GM21825 (cell line): ENCODE results near the gene TTC21A.

Experiments
- ATAC-seq: cut with Tn5 transposase; IDR thresholded peaks from one replicate; pipeline ENCODE4 v1.9.1; 2021; ENCODE audit warnings: mild to moderate bottlenecking, moderate library complexity; ENCODE audit not compliant: unreplicated experiment

Gene TTC21A

DNA sequence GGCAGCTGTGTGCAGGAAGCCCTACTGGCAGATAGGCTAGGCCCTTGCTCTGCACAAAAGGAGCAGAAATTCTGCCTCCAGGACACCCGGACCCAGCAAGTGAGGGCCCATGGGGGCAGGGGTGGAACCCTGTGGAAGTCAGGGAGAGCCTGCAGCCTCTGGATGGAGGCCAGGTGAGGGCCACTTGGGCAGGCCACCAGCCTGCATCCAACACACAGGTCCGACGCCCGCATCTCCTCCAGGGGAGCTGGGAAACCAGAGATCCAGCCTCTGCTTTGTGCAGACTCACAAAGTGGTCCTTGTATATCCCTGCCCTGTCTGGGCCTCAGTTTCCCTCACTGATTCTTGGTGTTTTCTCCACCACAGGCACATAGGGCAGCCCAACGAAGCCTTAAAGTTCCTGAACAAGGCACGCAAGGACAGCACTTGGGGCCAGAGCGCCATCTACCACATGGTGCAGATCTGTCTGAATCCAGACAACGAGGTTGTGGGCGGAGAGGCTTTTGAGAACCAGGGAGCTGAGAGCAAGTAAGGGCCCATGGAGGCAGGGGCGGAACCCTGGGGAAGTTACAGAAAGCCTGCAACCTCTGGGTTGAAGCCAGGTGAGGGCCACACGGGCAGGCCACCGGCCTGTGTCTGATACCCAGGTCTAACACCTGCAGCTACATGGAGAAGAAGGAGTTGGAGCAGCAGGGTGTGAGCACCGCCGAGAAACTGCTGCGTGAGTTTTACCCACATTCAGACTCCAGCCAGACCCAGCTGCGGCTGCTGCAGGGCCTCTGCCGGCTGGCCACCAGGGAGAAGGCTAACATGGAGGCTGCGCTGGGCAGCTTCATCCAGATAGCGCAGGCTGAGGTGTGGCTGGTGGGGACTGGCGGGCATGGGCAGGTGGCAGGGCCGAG lies 29.3 kb downstream of the TTC21A start:
- ATAC-seq = no peak

GRCh38 chr3:39137435-39137936 lies 30.0 kb downstream of the TTC21A start:
- no peak for ATAC-seq

DNA sequence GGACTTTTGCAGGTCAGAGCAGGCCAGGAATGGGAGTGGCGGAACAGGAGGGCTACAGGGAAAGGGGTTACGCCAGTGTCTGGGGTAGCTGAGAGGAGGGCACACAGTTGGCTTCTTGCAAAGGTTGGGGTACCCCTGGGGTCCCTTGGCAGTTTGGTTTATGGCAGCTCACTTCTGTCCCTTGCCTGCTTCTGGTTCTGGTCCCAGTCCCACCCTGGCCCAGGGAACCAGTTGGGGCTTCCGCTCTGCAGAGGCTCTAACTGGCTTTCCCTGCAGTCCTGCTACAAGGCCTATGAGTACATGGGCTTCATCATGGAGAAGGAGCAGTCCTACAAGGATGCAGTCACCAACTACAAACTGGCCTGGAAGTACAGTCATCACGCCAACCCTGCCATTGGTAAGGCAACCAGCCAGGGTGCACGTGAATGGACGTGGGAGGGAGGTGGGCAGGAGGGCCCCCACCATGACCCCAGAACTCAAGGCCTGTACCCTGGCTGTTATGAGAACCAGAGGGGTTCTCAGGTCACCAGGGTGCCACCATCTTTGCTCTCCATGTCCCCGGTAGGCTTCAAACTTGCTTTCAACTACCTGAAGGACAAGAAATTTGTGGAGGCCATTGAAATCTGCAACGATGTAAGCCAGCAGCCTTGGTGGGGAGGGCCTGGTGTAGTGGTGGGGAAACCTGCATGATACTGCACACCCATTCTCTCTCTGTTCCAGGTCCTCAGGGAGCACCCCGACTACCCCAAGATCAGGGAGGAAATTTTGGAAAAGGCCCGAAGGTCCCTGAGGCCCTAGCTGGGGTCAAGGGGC lies 30.7 kb downstream of the TTC21A start:
- ATAC-seq = no peak

GRCh38 chr3:39138804-39139415 lies 31.4 kb downstream of the TTC21A start:
- no peak for ATAC-seq

- ATAC-seq = no peak
Observed at GRCh38 chr3:39139442-39139841, 32.0 kb downstream of the TTC21A start.

DNA sequence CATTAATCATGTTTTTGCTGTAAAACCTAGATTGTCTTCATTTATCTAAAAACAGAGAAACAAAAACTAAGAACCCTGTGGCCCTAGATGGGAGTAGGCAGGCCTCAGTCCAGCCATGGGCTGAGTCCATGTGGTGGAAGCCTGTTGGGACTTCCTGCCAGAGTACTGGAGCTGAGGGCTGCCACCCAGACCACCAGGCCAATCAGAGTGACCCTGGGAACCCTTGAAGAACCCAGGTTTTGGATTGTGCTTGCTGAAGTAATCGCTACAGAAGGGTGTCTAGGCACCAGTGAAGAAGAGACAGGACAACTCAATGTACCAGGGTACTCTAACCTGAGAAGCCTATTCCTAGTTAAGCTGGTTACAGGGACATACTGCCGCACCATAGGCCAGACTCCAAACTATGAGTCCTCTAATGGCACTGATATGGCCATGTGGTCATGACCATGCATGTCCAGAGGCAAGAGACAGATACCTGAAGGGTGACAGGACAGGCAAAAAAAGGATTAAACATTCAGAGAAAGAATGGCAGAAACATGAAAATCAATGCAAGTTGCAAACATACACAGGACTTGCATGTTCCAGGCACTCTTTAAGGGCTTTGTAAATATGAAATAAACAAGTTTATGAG lies 33.0 kb downstream of the TTC21A start:
- no peak for ATAC-seq

GRCh38 chr3:39141171-39141995 lies 33.9 kb downstream of the TTC21A start:
- no peak for ATAC-seq

- ATAC-seq = no peak
Observed at GRCh38 chr3:39142067-39142466, 34.6 kb downstream of the TTC21A start.

DNA sequence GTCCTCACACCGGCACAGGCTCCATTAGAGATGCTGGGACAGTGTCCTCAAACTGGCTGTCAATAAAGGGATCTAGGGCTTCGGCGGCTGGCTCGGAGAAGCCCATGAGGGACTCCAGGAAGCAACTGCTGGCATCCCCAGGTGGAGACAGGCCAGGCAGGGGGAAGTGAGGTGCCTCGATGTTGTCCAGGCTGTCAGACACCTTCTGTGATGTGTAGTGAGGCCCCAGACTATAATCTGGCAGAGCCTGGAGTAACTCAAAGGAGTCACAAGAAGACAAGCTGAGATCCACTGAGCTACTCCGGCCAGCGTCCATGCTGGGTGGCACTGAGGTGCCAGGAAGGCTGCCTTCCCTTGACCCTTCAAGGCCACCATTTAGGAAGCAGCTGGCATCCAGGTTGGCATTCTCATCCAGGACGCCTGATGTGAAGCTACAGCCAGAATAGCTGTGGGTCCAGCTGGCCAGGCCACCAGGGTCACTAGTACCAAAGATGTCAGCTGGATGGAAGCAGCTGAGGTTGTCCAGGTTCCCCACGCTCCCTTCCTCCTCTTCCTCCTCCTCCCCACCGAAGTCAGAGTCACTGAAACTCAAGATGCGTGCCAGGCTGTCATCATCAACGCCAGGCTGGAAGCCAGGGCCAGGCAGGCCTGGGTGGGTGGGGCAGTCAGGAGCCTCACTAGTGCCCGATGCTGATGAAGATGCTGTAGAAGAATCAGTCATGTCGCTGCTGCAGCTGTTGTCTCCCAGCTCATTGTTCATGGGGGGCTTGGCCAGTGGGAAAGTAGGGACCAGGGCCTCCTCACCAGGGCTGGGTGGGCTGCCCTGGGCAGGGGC lies 35.8 kb downstream of the TTC21A start:
- no peak for ATAC-seq

GRCh38 chr3:39144095-39144747 lies 36.7 kb downstream of the TTC21A start:
- ATAC-seq = no peak

GRCh38 chr3:39144748-39145380 lies 37.4 kb downstream of the TTC21A start:
- no peak for ATAC-seq

DNA sequence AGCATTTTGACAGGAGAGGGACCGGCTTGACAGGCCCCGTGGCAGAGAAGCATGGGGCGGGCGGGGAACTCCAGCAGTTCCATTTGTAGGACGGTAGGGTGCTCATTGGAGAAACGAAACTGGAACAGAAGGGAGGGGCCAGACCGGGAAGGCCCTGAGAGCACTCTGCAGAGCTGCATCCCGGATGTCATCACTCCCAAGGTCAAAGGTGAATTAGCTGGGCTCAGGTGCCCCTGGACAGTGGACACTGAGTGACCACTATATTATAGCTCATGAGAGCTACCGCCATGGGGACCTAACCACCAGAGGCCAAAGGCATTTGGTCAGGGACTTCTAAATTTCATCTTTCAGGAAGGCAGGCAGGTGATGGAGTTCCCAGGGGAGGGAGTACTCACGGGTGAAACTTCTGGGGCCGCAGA lies 38.6 kb downstream of the TTC21A start:
- no peak for ATAC-seq

DNA sequence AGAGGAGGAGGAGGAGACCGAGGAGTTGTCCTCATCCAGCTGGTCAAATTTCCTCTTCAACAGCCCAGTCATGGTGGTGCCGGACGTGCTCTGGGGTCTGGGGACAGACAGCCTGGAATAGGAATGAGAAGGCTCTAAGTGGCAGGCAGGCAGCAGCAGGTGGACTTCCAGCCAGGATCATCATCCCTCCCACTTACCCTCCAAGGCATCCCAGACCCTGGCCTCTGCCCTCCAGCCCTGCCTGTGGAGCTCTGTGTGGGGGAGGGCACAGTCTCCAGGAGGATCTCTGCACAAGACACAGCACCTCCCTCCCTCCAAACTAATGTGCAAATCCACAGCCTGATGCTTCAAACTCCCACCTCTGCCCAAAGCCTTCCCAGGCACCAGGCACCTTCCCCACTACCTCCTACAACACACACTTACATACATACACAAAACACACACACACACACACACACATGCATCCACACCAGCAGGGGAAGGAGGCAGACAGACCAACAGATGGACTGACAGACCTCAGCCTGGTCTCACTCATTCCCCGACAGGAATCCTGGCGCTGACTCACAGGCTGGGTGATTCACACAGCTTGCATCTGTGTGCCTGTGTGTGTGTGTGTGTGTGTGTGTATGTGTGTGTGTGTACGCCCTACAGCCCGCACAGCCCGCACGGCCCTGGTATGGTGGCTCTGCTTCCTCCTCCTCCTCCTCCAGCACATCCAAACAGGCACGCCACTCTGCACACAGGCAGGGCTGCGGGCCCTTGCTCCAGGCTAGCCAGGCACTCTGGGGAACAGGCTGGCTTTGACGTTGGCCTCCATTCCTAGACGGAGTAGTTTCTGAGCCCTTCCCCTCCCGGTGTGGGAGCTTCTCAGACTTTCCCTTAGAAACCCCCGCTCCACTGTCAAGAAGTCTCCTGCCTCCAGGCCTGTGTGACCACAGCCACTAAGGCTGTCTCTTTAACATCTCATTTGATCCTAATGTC lies 39.4 kb downstream of the TTC21A start:
- ATAC-seq = no peak

DNA sequence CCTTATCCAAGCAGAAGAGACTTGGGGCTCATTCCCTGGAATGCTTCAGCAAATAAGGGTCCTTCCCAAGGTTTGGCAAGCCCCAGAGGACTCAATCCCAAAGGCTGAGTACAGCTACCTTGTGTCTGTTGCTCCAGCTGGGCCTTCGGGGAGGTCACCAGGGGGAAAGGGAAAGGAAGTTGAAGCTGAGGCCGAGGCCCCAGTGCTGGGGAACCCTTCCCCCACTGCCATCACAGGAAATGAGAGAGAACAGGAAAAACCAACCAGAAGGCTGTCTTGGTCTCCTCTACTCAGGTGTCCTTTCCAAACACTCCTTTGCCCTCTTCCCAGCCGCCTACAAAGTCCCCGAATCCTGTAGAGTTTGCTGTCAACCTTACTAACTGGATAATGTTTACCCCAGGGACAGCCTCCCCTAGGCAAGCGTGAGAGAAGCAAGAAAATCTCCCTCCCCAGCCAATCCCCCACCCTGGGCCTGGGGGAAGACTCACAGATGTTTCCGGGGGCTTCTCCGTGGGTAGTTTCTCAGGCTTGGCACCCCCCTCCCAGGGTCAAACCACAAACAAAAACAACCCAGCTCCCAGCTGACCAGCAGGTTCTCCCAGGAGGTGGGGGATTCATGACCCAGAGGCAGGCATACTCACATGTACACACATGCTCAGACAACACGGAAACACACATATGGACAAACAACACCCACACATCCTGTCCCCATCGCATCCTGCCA lies 40.4 kb downstream of the TTC21A start:
- peak; percentile 30 for ATAC-seq

- no peak for ATAC-seq
Observed at GRCh38 chr3:39148435-39149058, 41.1 kb downstream of the TTC21A start.

DNA sequence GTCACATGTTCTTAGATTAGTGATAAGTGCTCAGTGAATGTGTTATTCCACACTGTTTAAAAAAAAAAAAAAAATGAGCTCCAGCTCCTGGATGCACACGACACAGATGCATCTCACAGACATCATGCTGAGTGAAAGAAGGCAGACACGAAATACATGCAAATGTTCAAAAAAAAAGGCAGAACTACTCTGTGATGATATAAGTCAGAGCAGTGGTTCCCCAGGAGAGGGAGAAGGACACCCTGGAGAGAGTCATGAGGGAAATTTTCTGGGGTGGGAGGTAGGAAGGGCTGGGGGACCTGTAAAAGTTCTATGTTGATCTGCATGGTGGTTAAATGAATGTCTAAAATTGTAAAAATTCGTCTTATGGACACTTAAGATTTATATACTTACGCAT lies 41.6 kb downstream of the TTC21A start:
- ATAC-seq = no peak
